GM12865 (cell line): ENCODE results near the gene RPL22L1.
A peak's percentile ranks its signal among the peaks of the same experiment; 100 is the strongest.

ENCODE experiments used
- DNase-seq: peaks from one replicate; pipeline ENCODE4 v3.0.0; 2010; ENCODE audit warnings: low read depth
- H3K4me3 ChIP-seq: 2 replicates; pipeline ENCODE4 v1.5.1; 2011; ENCODE audit warnings: mild to moderate bottlenecking, low read depth, low read length, control low read depth
- TF ChIP-seq, protein P1 (sequence below): IDR thresholded peaks from 2 replicates; pipeline ENCODE4 v1.5.1; 2011; ENCODE audit warnings: low read length, control low read depth, low read depth, inconsistent platforms; ENCODE audit not compliant: insufficient read depth; ENCODE audit errors: missing control alignments

Gene RPL22L1

DNA sequence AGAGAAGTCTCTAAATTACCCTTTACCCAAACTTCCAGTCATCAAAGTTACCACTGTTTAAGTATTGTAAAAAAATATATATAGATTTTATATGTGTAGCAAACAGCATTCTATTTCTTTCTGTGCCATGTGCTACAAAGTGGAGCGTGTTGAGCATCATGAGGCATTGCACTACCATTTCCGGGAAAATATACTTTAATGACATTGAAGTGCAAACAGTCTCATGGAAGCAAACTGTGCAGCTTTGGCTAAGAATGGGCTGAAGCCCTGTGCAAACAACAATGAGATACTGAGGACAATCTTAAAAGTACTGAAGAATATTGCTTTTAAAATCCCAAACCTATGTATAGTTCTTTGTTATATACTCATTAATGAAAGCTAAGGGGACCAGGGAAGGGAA lies 6.5 kb upstream of the RPL22L1 start:
- TF ChIP-seq, protein P1, sequence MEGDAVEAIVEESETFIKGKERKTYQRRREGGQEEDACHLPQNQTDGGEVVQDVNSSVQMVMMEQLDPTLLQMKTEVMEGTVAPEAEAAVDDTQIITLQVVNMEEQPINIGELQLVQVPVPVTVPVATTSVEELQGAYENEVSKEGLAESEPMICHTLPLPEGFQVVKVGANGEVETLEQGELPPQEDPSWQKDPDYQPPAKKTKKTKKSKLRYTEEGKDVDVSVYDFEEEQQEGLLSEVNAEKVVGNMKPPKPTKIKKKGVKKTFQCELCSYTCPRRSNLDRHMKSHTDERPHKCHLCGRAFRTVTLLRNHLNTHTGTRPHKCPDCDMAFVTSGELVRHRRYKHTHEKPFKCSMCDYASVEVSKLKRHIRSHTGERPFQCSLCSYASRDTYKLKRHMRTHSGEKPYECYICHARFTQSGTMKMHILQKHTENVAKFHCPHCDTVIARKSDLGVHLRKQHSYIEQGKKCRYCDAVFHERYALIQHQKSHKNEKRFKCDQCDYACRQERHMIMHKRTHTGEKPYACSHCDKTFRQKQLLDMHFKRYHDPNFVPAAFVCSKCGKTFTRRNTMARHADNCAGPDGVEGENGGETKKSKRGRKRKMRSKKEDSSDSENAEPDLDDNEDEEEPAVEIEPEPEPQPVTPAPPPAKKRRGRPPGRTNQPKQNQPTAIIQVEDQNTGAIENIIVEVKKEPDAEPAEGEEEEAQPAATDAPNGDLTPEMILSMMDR = no peak
- no peak overlapping the region for H3K4me3 ChIP-seq
- no peak for DNase-seq

DNA sequence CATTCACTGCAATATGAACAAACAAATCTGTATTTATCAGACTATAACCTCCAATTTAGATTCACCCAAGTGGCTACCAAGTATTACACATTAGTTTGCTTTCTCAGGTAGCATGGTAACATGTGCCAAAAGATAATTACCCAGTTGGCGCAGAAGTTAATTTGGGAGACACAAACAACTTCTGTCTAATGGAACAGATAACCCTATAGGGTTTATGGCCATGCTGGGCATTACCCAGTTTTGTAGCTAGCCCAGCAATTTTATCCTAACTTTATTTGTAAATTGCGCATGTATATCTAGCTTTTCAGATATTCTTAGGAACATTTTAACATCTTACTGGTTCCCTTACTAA lies 780 bp downstream of the RPL22L1 start:
- peak; percentile 13 for DNase-seq
- TF ChIP-seq, protein P1 = no peak
- peak overlapping the region; percentile 69 for H3K4me3 ChIP-seq

DNA sequence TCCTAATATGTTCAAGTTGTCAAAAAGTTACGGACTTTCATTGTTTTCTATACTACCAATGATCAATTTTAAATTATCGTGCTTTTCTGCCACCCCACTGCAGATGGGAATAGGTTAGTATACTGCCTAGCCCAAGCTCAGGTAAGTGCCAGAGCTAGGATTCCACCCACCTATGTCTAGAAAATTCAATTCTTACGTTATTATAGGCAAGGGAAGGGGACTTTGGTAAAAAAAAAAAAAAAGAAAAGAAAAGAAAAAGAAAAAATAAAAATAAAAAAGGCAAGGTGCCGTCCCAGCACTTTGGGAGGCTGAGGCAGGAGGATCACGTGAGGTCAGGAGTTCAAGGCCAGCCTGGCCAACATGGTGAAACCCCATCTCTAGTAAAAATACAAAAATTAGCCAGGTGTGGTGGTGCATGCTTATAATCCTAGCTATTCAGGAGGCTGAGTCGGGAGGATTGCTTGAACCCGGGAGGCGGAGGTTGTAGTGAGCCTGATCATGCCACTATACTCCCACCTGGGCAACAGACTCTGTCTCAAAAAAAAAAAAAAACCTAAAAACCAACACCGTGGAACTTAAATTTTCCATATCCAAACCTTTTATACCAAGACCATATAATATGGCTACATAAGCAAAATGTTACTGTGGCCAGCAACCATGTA lies 1.3 kb downstream of the RPL22L1 start:
- H3K4me3 ChIP-seq = peak overlapping the region; percentile 69
- peak; percentile 11 for DNase-seq
- TF ChIP-seq, protein P1 = no peak

DNA sequence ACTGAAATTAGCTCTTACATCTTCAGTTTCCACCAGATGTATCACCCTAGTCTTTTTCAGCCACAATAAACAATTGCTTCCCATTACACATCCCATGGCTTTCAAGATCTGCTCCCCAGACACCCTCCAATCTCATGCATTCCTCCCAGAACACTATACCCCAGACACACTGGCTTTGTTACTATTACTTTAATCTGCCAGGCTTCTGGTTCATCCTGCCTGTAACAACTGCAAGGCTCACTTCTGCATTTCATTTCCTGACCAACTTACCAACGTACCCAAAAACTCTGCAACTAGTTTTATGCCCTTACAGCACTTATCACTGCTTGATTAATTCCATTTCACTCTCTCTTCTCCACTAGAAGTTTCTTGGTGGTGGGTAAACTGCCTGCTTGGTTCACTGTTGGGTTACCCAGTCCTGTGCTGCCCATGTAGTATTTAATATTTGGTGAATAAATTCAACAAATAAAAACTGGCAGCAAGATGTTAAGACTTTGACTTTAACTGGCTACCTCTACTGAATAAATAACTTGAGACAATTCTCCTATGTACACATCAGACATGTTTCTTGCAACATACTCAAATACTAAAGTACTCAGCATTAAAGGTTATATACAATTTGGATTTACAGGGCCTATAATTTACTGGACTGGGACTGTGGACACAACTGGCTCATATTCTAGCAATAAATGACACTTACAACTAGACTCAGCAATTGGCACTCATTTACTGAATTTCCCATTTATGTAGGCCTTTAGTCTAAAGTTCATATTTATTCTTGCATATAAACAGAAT lies 2.7 kb downstream of the RPL22L1 start:
- TF ChIP-seq, protein P1 = no peak
- peak; percentile 55 for DNase-seq
- H3K4me3 ChIP-seq = peak overlapping the region; percentile 69

DNA sequence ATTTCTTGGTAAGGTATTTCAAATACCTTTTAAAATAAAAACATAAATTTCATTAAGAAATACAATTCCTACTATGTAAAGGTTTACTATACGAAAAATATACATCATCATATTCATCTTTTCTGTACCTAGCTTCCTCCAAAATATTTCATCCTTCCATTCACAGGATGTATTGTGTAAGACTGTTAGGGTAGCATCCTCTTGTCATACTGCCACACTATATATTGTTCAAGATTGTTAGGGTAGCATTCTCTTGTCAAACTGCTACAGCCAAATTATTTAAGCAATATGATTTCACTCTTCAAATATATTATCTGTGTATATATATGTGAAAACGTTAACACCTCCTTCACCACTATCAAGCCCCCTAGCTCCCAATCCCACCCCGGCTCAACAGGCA lies 3.5 kb downstream of the RPL22L1 start:
- no peak overlapping the region for H3K4me3 ChIP-seq
- TF ChIP-seq, protein P1 = no peak
- DNase-seq = no peak

DNA sequence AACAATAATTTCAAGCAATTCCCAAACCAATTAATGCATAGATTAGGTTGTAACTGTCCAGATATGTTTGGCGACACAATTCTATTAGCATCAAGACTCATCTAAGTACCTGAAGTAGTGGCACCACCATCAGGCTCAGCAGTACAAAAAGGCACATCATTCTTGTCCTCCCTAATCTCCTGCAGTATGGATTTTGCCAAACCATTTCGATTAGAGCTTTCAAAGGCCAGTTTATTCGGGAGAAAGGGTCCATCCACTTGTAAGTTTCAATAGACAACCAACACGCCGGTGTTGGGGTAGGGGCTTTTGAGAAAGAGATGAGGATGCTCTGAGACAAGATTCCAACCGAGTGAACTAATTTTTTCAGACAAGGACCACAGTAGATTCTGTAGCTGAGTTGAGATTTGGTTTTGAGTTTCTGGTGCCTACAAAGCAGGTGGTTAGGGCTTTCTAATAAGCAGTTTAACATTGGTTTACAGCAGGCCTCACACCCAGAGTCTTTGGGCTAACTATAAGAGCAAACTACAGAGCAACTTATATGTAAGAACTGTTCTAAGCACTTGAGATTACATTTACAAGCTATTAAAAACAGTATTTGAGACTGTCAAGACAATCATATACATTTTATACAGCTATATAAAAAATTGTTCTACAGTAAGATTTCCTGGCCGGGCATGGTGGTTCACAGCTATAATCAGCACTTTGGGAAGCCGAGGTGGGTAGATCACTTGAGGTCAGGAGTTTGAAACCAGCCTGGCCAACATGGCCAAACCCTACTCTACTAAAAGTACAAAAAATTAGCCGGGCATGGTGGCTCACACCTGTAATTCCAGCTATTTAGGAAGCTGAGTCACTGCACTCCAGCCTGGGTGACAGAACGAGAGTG lies 4.5 kb downstream of the RPL22L1 start:
- DNase-seq = peak; percentile 51
- TF ChIP-seq, protein P1 = no peak
- H3K4me3 ChIP-seq = no peak overlapping the region
